Ovary (tissue), 9 donors: Measurements from ENCODE around the gene SORT1. TPM values are rescaled to one million over a fixed set of nuclear protein-coding genes. Genes with fewer than 3 reads are reported as not detected.

Experiments
- DNase-seq, 5 donors: peaks; one replicate each; pipeline ENCODE4 v3.0.0-alpha.2; 2019 to 2020
- H3K27ac ChIP-seq, 2 donors: fragments of 200-600 bp; one replicate each; pipeline versions ENCODE4 v1.5.1 to v1.8.0; 2019 to 2022
- H3K27me3 ChIP-seq: fragments of 200-600 bp; one replicate; pipeline ENCODE4 v1.8.0; 2022
- H3K36me3 ChIP-seq: fragments of 200-600 bp; sonication (generic); one replicate; pipeline ENCODE4 v1.5.1; 2019
- H3K4me1 ChIP-seq: one replicate; pipeline ENCODE4 v1.8.1; 2013; ENCODE audit warnings: mild to moderate bottlenecking, moderate library complexity; ENCODE audit not compliant: insufficient read depth
- H3K4me3 ChIP-seq: fragments of 200-600 bp; sonication (generic); one replicate; pipeline ENCODE4 v1.5.1; 2017
- H3K9me3 ChIP-seq, 2 donors: fragments of 200-600 bp in 1 of 2; sonication (generic) in 1 of 2; one replicate each; pipeline versions ENCODE4 v1.5.1 to v1.8.1; 2013 to 2019; ENCODE audit warnings: mild to moderate bottlenecking in 1 of 2, moderate library complexity in 1 of 2
- CTCF ChIP-seq, 3 donors: fragments of 450-650 bp in 2 of 3; fragments of 200-600 bp in 1 of 3; IDR thresholded peaks; one replicate each; pipeline versions ENCODE4 v1.5.1 to v1.8.0; 2016 to 2022; ENCODE audit warnings: antibody characterized with exemption in 3 of 3, mild to moderate bottlenecking in 1 of 3
- EP300 ChIP-seq: sonication (generic); formaldehyde crosslinking; IDR thresholded peaks from one replicate; pipeline ENCODE4 v1.6.1; 2017; ENCODE audit warnings: antibody characterized with exemption
- POLR2A ChIP-seq: fragments of 450-650 bp; IDR thresholded peaks from one replicate; pipeline ENCODE4 v1.6.1; 2017; ENCODE audit warnings: antibody characterized with exemption, mild to moderate bottlenecking, moderate library complexity
- WGBS, 3 donors: extraction: QIAGEN DNeasy Blood & Tissue Kit in 1 of 3; methylation state at CpG; one replicate each; pipeline versions ENCODE4 v1.1.5 to v1.1.7; 2013 to 2017; 5-methylcytosine and 5-hydroxymethylcytosine counted together
- intact Hi-C, 4 donors: fragments of 100-400 bp; cut with DNase I; formaldehyde crosslinking; loops; one replicate each; pipeline versions ENCODE4 v1.11.0 to v1.15.1; 2022 to 2023
- polyA plus RNA-seq, 2 donors: library from polyadenylated mRNA; stranded (reverse); fragments of 200-250 nt in 1 of 2; fragments of 350-450 nt in 1 of 2; fragmentation: Illumina TruSeq in 1 of 2; extraction: RNeasy Lipid Tissue Mini Kit (QIAGEN cat#74804) in 1 of 2; gene quantifications; one replicate each; pipeline ENCODE4 v1.2.3, GENCODE V29; 2013 to 2014
- total RNA-seq, 7 donors: library from RNA; depleted of rRNA in 2 of 7; stranded (reverse); fragments of >200 nt in 2 of 7; fragmentation: NEBNext Ultra II Directional in 3 of 7; extraction: Animal tissue kit (Norgen Biotek cat#: 25700) in 3 of 7; gene quantifications; one replicate each; pipeline versions ENCODE4 v1.1.0 to v1.2.4, GENCODE V29; 2016 to 2023
- donor health status: DM: no; HTN: no; CAD: no; lungs with moderate emphysema.
- donor health status: DM: no; HTN: no; CAD: no.
- donor health status: Bipolar disorder and iron deficiency.
- donor health status: DM: yes; HTN: yes; CAD: no.
- donor health status: DM: no; HTN: no; CAD: no.
- donor health status: DM: yes; HTN: yes; CAD: no.

The SORT1 gene
- total and polyA plus RNA-seq, 9 donors = 4.3 to 37.0 (median 16.0) TPM

GRCh38 chr1:109385417-109385816 is 12.3 kb downstream of the SORT1 start:
- Histone ChIP-seq H3K36me3 (no peaks in the 10 kb centered on the region), H3K4me1 (no peaks in the 10 kb centered on the region), H3K27me3 (no peaks in the 10 kb centered on the region), H3K9me3 (no peaks in the 10 kb centered on the region), H3K27ac (no peak overlapping the region), H3K4me3 (no peak overlapping the region)
- TF ChIP-seq EP300 (no peak), POLR2A (no peak), CTCF (IDR thresholded peaks at IDR 0.05) (no peak)
- intact Hi-C loops = no loop called here
- DNase-seq = no peak
- 56 to 71% (median 64%) methylated on average over 2 of the region's 2 CpGs for WGBS, 3 donors

- Histone ChIP-seq H3K36me3 (no peaks in the 10 kb centered on the region), H3K27ac (no peak overlapping the region), H3K27me3 (no peaks in the 10 kb centered on the region), H3K4me1 (no peaks in the 10 kb centered on the region), H3K4me3 (no peak overlapping the region), H3K9me3 (no peaks in the 10 kb centered on the region)
- no peak for DNase-seq
- intact Hi-C loops = no loop called here
- 81 to 91% (median 85%) methylated on average over 7 of the region's 7 CpGs for WGBS, 3 donors
- TF ChIP-seq EP300 = no peak
- no peak for TF ChIP-seq POLR2A
- TF ChIP-seq CTCF (IDR thresholded peaks at IDR 0.05) = no peak
Observed at GRCh38 chr1:109383854-109384253, 13.9 kb downstream of the SORT1 start.

- Histone ChIP-seq H3K27ac (no peak overlapping the region), H3K27me3 (no peaks in the 10 kb centered on the region), H3K36me3 (no peaks in the 10 kb centered on the region), H3K9me3 (no peaks in the 10 kb centered on the region), H3K4me1 (no peaks in the 10 kb centered on the region), H3K4me3 (no peak overlapping the region)
- intact Hi-C loops = no loop called here
- no peak for TF ChIP-seq EP300
- no peak for TF ChIP-seq POLR2A
- no peak for TF ChIP-seq CTCF (IDR thresholded peaks at IDR 0.05)
- WGBS, 3 donors = 57 to 79% (median 65%) methylated on average over 2 of the region's 2 CpGs
- DNase-seq = no peak
Observed at GRCh38 chr1:109383087-109383779, 14.5 kb downstream of the SORT1 start.

GRCh38 chr1:109381573-109381972 is 16.1 kb downstream of the SORT1 start:
- no peaks in the 10 kb centered on the region for H3K9me3 ChIP-seq
- H3K4me1 ChIP-seq = no peaks in the 10 kb centered on the region
- no peaks in the 10 kb centered on the region for H3K36me3 ChIP-seq
- H3K4me3 ChIP-seq = no peak overlapping the region
- TF ChIP-seq EP300 (no peak), POLR2A (no peak), CTCF (IDR thresholded peaks at IDR 0.05) (no peak)
- WGBS, 3 donors = 44 to 73% (median 54%) methylated on average over 2 of the region's 2 CpGs
- intact Hi-C loops = no loop called here
- no peak overlapping the region for H3K27ac ChIP-seq
- H3K27me3 ChIP-seq = no peaks in the 10 kb centered on the region
- DNase-seq = no peak
